GM13977 (cell line): ENCODE measurements around the gene NFYA.
A peak's percentile ranks its signal among the peaks of the same experiment; 100 is the strongest.

ENCODE experiments used
- DNase-seq: peaks from one replicate; pipeline ENCODE4 v3.0.0; 2012; ENCODE audit warnings: low spot score
- CTCF ChIP-seq: IDR thresholded peaks from 2 replicates; pipeline ENCODE4 v1.5.1; 2012; ENCODE audit warnings: mild to moderate bottlenecking, control low read depth; ENCODE audit not compliant: insufficient read depth; ENCODE audit errors: extremely low read depth, missing control alignments
- in situ Hi-C: fragments of 300-500 bp; cut with MboI; formaldehyde crosslinking; loops from one replicate; pipeline ENCODE4 v1.12.0; 2022; ENCODE audit warnings: low sequenced_read_pairs, low pct_unique_long_range_greater_than_20kb, mixed read lengths, inconsistent platforms; ENCODE audit not compliant: unreplicated experiment

Gene NFYA

GRCh38 chr6:41039060-41039998 lies 33.4 kb upstream of the NFYA start, which contains the start of gene UNC5CL:
UNC5CL (minus strand) TSS chr6:41039221; CDS start chr6:41035074, 4,147 bp downstream.
- peak; percentile 80 for DNase-seq
- in situ Hi-C loops: no loop called here
- TF ChIP-seq CTCF: peak; percentile 91

GRCh38 chr6:41040101-41040939 lies 32.5 kb upstream of the NFYA start:
- TF ChIP-seq CTCF: no peak
- no peak for DNase-seq
- in situ Hi-C loops: no loop called here

- no peak for DNase-seq
- no peak for TF ChIP-seq CTCF
- in situ Hi-C loops: no loop called here
Observed at GRCh38 chr6:41040940-41041536, 31.7 kb upstream of the NFYA start.

- in situ Hi-C loops: no loop called here
Observed at GRCh38 chr6:41042226-41043055, 30.3 kb upstream of the NFYA start, which contains the start of gene TSPO2. TSPO2 (plus strand) TSS chr6:41042467; CDS start chr6:41042986, 519 bp downstream.

GRCh38 chr6:41043151-41043550 lies 29.6 kb upstream of the NFYA start:
- DNase-seq: no peak
- in situ Hi-C loops: no loop called here
- no peak for TF ChIP-seq CTCF

More at GRCh38 chr6:41042226-41043055, 30.3 kb upstream of the NFYA start, which contains the start of gene TSPO2:
- TF ChIP-seq CTCF: no peak
- DNase-seq: no peak
